Fibroblast of peridontal ligament (primary cell): ENCODE measurements around the gene METTL26.
"Not testable (repeated sequence)": the region's sequence is repeated elsewhere in the genome, so short reads cannot be mapped to it uniquely, and the experiment has no call there.

Experiments
- DNase-seq: peaks from one replicate; pipeline ENCODE4 v3.0.0-alpha.2; 2010; ENCODE audit errors: extremely low read depth

The METTL26 gene

GRCh38 chr16:625117-625976, 10.8 kb downstream of the METTL26 start:
- DNase-seq = no peak

DNA sequence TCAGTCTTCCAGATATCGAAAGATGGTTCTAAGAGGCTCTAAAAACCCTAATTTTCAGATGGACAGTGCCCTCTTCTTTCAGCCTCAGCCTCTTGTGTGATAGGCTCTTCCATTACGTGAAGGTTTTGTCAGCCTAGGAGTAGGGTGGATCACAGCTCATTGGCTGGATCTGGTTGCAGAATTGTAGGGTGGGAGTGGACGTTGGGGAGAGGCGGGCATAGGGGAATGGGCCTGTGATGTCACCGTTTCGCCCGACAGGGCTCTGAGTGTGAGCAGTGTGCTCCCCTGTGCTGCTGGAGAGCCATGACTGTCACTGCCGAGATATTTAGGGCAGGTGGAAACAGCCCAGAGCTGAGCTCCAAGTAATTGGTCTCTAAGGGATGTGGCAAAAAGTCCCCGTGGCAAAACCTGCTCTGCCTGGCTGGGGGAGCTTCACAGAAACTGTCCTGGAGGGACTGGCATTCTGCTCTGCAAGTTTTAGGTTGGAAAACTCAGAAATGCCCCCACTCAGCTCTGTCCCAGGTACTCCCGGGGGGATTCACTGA, 11.5 kb downstream of the METTL26 start:
- no peak for DNase-seq

- DNase-seq = no peak
These were observed 13.2 kb downstream of the METTL26 start for GRCh38 chr16:622920-623280.

GRCh38 chr16:621526-622105, 14.5 kb downstream of the METTL26 start:
- DNase-seq = no peak

GRCh38 chr16:620700-621525, 15.2 kb downstream of the METTL26 start:
- DNase-seq = no peak

DNA sequence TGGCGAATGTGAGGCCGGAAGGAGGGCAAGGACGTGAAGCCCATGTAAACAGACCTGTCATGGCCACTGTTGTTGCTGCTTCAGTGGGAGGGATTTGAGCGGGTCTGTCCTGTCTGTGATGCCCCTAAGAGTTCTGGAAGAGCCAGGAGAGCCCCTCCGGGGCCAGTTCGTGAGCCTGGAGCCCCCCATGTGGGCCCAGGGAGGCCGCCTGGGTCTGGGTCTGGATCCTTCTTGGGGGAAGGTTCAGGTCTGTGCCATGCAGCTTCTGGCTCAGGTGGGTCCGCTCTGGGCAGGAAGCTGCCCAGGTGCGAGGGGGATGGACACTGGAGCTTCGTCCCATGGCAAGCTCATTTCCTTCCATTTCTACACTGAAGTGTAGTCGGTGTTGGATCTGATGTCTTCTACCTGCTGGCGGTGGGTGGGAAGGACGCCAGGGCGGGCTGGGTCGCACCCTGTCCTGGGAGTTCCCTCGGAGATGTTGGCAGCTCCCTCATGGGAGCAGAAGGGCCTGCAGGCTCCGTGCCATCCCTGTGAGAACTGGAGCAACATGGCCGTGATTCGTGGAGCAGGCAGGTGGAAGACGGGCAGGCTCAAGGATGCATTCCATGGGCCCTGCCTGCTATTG, 16.5 kb downstream of the METTL26 start:
- no peak for DNase-seq

- DNase-seq = no peak
These were observed 18.2 kb downstream of the METTL26 start for GRCh38 chr16:617855-618254.

- DNase-seq = no peak
These were observed 19.1 kb downstream of the METTL26 start for GRCh38 chr16:616733-617586.

DNA sequence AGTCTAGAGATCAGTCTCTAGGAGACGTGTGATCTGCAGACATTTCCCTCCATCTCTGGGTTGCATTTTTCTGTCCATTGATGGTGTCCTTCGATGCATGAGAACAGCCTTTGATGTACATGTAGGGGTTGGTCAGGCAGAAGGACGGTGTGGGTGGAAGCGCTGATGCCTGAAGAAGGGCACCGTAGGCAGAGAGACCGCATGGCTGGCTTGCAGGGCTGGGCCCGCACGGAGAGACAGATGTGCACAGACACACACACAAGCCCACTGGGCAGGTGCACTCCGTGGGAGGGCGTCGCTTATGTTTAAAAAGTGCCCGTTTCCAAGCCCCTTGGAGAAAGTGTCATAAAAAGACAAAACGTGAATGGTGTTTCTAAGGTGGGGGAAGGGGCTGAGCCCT, 21.0 kb downstream of the METTL26 start:
- no peak for DNase-seq

- DNase-seq = peak; percentile 8
These were observed 25.4 kb downstream of the METTL26 start for GRCh38 chr16:610513-611381.

- DNase-seq = no peak
These were observed 26.1 kb downstream of the METTL26 start for GRCh38 chr16:609984-610383.

DNA sequence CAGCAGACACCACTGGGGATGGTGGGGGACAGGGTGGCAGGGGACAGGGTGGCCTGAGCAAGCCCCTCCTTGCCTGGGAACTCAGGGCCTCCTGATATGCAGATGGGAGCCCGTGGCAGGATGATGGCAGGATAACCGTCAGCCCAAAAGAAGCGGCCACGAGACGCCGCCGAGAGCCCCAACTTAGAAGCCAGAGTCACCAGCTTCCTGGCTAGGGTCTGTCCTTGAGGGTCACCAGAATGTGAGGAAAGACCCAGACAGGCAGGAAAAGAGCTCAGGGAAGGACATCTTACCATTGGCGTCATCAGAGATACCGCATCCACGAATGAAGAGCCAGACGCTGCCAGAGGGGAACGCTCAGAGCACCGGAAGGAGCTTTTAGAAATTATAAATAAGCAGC, 26.8 kb downstream of the METTL26 start:
- no peak for DNase-seq

- no peak for DNase-seq
These were observed 28.1 kb downstream of the METTL26 start for GRCh38 chr16:608019-608418.

- no peak for DNase-seq
These were observed 29.3 kb downstream of the METTL26 start for GRCh38 chr16:606656-607307.

DNA sequence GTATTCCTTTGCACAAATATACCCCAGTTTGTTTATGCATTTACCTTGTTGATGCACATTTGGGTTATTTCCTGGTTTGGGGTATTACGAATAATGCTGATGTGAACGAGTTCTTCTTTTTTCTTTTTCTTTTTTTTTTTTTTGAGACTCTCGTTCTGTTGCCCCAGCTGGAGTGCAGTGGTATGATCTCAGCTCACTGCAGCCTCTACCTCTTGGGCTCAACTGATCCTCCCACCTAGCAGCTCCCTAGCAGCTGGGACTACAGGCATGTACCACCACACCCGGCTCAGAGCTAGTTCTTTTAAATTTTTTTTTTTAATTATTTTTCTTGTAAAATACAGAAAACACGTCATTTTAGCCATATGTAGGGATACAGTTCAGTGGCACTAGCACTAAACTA, 32.2 kb downstream of the METTL26 start:
- DNase-seq = no peak

DNA sequence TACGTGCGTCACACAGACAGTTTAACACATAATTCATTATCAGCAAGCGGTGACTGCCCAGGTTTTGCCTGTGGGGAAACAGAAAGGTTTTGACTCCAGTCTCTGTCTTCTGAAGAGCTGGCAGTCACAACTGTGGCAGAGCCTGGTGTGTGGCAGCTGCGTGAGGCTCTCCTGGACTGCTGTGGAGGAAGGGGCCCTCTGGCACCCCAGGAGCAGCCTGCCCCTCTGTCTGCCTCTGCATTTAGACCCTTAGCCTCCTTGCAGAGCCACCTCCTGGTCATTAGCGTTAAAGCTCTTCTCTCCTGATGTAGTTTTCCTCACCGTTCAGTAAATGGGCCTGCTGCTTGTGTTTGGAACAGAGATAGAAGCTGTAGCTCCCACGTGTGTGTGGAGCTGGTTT, 35.3 kb downstream of the METTL26 start:
- DNase-seq = peak; percentile 6

GRCh38 chr16:598823-599739, 37.0 kb downstream of the METTL26 start:
- no peak for DNase-seq

DNA sequence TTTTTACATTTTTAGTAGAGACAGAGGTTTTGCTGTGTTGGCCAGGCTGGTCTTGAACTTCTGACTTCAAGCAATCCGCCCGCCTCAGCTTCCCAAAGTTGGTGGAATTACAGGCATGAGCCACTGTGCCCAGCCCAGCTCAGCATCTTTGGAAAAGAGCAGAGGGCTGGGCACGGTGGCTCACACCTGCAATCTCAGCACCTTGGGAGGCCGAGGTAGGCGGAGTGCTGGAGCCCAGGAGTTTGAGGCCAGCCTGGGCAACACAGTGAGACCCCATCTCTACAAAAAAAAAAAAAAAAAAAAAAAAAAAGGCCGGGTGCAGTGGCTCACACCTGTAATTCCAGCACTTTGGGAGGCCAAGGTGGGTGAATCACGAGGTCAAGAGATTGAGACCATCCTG, 38.5 kb downstream of the METTL26 start:
- DNase-seq = not testable (repeated sequence)

GRCh38 chr16:596736-597060, 39.4 kb downstream of the METTL26 start:
- DNase-seq = no peak
